HepG2 (cell line): ENCODE data around the gene PAPSS2. TPM values are rescaled to one million over a fixed set of nuclear protein-coding genes. Genes with fewer than 3 reads are reported as not detected.
A peak's percentile ranks its signal among the peaks of the same experiment; 100 is the strongest.

Source experiments
- ATAC-seq: fragments of 200-7000 bp; cut with Tn5 transposase; 3 replicates; pipeline ENCODE4 v1.9.1; 2020; ENCODE audit warnings: mild to moderate bottlenecking, moderate library complexity
- BruUV-seq: library from RNA; stranded (reverse); fragments of 400-500 nt; replicated peaks from 2 replicates; lab custom pipeline; 2021; lab: Mats Ljungman, UMichigan
- CTCF ChIA-PET: fragments of 300-600 bp; formaldehyde crosslinking; extraction: SDS; loops from one replicate; lab custom pipeline; 2021; ENCODE audit warnings: low total read pairs, inconsistent platforms, low intra/inter-chr PET ratio; lab: Yijun Ruan, JAX
- POLR2A ChIA-PET: fragments of 350-600 bp; sonication (Branson Sonifier 250); formaldehyde crosslinking; loops from one replicate; lab custom pipeline; 2020; ENCODE audit warnings: antibody characterized with exemption, inconsistent platforms; lab: Yijun Ruan, JAX
- DNase-seq: peaks from one replicate; pipeline ENCODE4 v3.0.0-alpha.2; 2015; ENCODE audit warnings: low spot score
- FAIRE-seq: peaks from 3 replicates; lab custom pipeline; 2011; peaks lifted over from hg19 to GRCh38; lab: Jason Lieb, UNC
- H2AFZ ChIP-seq: one replicate; pipeline ENCODE4 v1.6.1; 2011; ENCODE audit warnings: low read length, inconsistent platforms
- H3K27ac ChIP-seq: fragments of 300-600 bp; 3 replicates; pipeline ENCODE4 v1.8.0; 2011; ENCODE audit warnings: mixed run types, mild to moderate bottlenecking, mixed read lengths, low read length, inconsistent platforms; ENCODE audit not compliant: insufficient read depth; ENCODE audit errors: extremely low read length
- H3K27me3 ChIP-seq, 2 experiments: fragments of 200-600 bp in 1 of 2; 2 replicates in 1 of 2; 3 replicates in 1 of 2; pipeline versions ENCODE4 v1.6.0 to v1.8.0; 2011; ENCODE audit warnings: low read length in 2 of 2, mild to moderate bottlenecking in 2 of 2, moderate library complexity in 2 of 2, inconsistent platforms in 1 of 2; ENCODE audit not compliant: insufficient read depth in 2 of 2, control insufficient read depth in 1 of 2
- H3K36me3 ChIP-seq, 2 experiments: fragments of 200-600 bp in 1 of 2; replicated peaks in 1 of 2; 2 replicates in 1 of 2; 3 replicates in 1 of 2; pipeline versions ENCODE4 v1.5.1 to v1.8.0; 2011; ENCODE audit warnings: low read length in 2 of 2, inconsistent platforms in 1 of 2; ENCODE audit not compliant: insufficient read depth in 2 of 2, control insufficient read depth in 1 of 2
- H3K4me1 ChIP-seq: 2 replicates; pipeline ENCODE4 v1.5.1; 2012; ENCODE audit warnings: low read length, inconsistent platforms; ENCODE audit not compliant: insufficient read depth
- H3K4me2 ChIP-seq: 2 replicates; pipeline ENCODE4 v1.6.0; 2011; ENCODE audit warnings: low read depth, low read length, inconsistent platforms
- H3K4me3 ChIP-seq, 3 experiments: fragments of 200-600 bp in 1 of 3; sonication (generic), shearing (Covaris generic) in 1 of 3; replicated peaks in 1 of 3; 2 replicates each; pipeline ENCODE4 v1.5.1; 2011 to 2016; ENCODE audit warnings: low read length in 3 of 3, inconsistent platforms in 2 of 3, low read depth in 2 of 3, mild to moderate bottlenecking in 2 of 3, control low read depth in 1 of 3, mixed read lengths in 1 of 3; ENCODE audit not compliant: insufficient read depth in 1 of 3
- H3K79me2 ChIP-seq: one replicate; pipeline ENCODE4 v1.6.1; 2011; ENCODE audit warnings: low read length, inconsistent platforms; ENCODE audit not compliant: insufficient read depth
- H3K9ac ChIP-seq: 2 replicates; pipeline ENCODE4 v1.6.0; 2011; ENCODE audit warnings: mild to moderate bottlenecking, low read depth, low read length, inconsistent platforms; ENCODE audit not compliant: insufficient read depth
- H3K9me3 ChIP-seq: 2 replicates; pipeline ENCODE4 v1.5.1; 2012; ENCODE audit warnings: mild to moderate bottlenecking, low read length
- H4K20me1 ChIP-seq: 2 replicates; pipeline ENCODE4 v1.6.0; 2011; ENCODE audit warnings: inconsistent platforms, mild to moderate bottlenecking, low read length, moderate library complexity; ENCODE audit not compliant: insufficient read depth
- AKAP8 ChIP-seq: sonication (generic); formaldehyde crosslinking; IDR thresholded peaks from 2 replicates; pipeline ENCODE4 v1.5.1; 2020; ENCODE audit warnings: mild to moderate bottlenecking, missing genetic modification reagents
- ARNT2 ChIP-seq: sonication (generic); formaldehyde crosslinking; IDR thresholded peaks from 2 replicates; pipeline ENCODE4 v1.8.0; 2022; ENCODE audit warnings: mild to moderate bottlenecking, low read depth, missing genetic modification reagents, moderate library complexity
- ETV5 ChIP-seq: IDR thresholded peaks from 2 replicates; pipeline ENCODE4 v1.6.1; 2018; ENCODE audit warnings: missing biosample characterization, missing genetic modification reagents, inconsistent platforms, borderline replicate concordance
- FOXA1 ChIP-seq, 2 experiments: fragments of 450-650 bp in 1 of 2; sonication (generic) in 1 of 2; formaldehyde crosslinking in 1 of 2; IDR thresholded peaks; 2 replicates each; pipeline versions ENCODE4 v1.4.0 to v1.6.1; 2016 to 2020; ENCODE audit warnings: missing genetic modification reagents in 1 of 2
- MAFK ChIP-seq, 2 experiments: IDR thresholded peaks in 1 of 2; conservative IDR thresholded peaks in 1 of 2; 2 replicates each; pipeline ENCODE4 v1.6.1; 2011; ENCODE audit warnings: improper control_type of control experiment in 2 of 2, low read length in 2 of 2
- MED1 ChIP-seq: sonication (generic); formaldehyde crosslinking; IDR thresholded peaks from 2 replicates; pipeline ENCODE4 v1.4.0; 2020; ENCODE audit warnings: missing genetic modification reagents
- MTF2 ChIP-seq: sonication (generic); formaldehyde crosslinking; IDR thresholded peaks from 2 replicates; pipeline ENCODE4 v1.5.0; 2020; ENCODE audit warnings: missing genetic modification reagents, borderline replicate concordance
- MZF1 ChIP-seq: sonication (generic); formaldehyde crosslinking; IDR thresholded peaks from 2 replicates; pipeline ENCODE4 v1.8.1; 2023; ENCODE audit warnings: mild to moderate bottlenecking, missing genetic modification reagents, borderline replicate concordance
- PAF1 ChIP-seq: IDR thresholded peaks from 2 replicates; pipeline ENCODE4 v1.6.1; 2016; ENCODE audit warnings: missing genetic modification reagents, missing compliant biosample characterization
- SAFB2 ChIP-seq: sonication (generic); formaldehyde crosslinking; IDR thresholded peaks from 2 replicates; pipeline ENCODE4 v1.5.1; 2020; ENCODE audit warnings: missing genetic modification reagents, low read depth, mild to moderate bottlenecking, borderline replicate concordance
- SIX4 ChIP-seq: sonication (generic); formaldehyde crosslinking; IDR thresholded peaks from 2 replicates; pipeline ENCODE4 v1.4.0; 2020; ENCODE audit warnings: missing genetic modification reagents
- SKI ChIP-seq: fragments of 450-650 bp; IDR thresholded peaks from one replicate; pipeline ENCODE4 v1.6.1; 2018; ENCODE audit warnings: mild to moderate bottlenecking; ENCODE audit not compliant: partially characterized antibody
- SNAPC2 ChIP-seq: sonication (generic); formaldehyde crosslinking; IDR thresholded peaks from 2 replicates; pipeline ENCODE4 v1.8.1; 2022; ENCODE audit warnings: mild to moderate bottlenecking, missing genetic modification reagents
- ZFP1 ChIP-seq: IDR thresholded peaks from 2 replicates; pipeline ENCODE4 v1.6.1; 2016
- ZNF17 ChIP-seq: sonication (generic); formaldehyde crosslinking; IDR thresholded peaks from 2 replicates; pipeline ENCODE4 v1.5.0; 2020; ENCODE audit warnings: mild to moderate bottlenecking, missing genetic modification reagents
- ZNF33A ChIP-seq: sonication (generic); formaldehyde crosslinking; IDR thresholded peaks from 2 replicates; pipeline ENCODE4 v1.5.1; 2020; ENCODE audit warnings: missing genetic modification reagents, mild to moderate bottlenecking, moderate library complexity, borderline replicate concordance
- ZNF546 ChIP-seq: sonication (generic); formaldehyde crosslinking; conservative IDR thresholded peaks from 2 replicates; pipeline ENCODE4 v1.8.1; 2023; ENCODE audit warnings: mild to moderate bottlenecking, missing genetic modification reagents
- ZNF850 ChIP-seq: sonication (generic); formaldehyde crosslinking; conservative IDR thresholded peaks from 2 replicates; pipeline ENCODE4 v1.9.0; 2021; ENCODE audit warnings: mild to moderate bottlenecking, missing genetic modification reagents
- WGBS: methylation state at CpG from one replicate; pipeline ENCODE4 v1.1.6; 2017; ENCODE audit warnings: low lambda C conversion rate; 5-methylcytosine and 5-hydroxymethylcytosine counted together
- in situ Hi-C: cut with HindIII; loops from 2 replicates; pipeline ENCODE4 v1.10.0; 2017; ENCODE audit warnings: low pct_unique_long_range_greater_than_20kb; ENCODE audit not compliant: extremely low pct_ligation_motif_present
- intact Hi-C: fragments of 100-400 bp; cut with micrococcal nuclease; formaldehyde crosslinking; loops from one replicate; pipeline ENCODE4 v1.10.0; 2022; ENCODE audit not compliant: unreplicated experiment
- polyA plus RNA-seq, 8 experiments: library from polyadenylated mRNA; depleted of rRNA in 3 of 8; stranded (reverse) in 7 of 8; unstranded in 1 of 8; fragments of >200 nt; fragmentation: Illumina TruSeq in 4 of 8; extraction: Trizol in 4 of 8; gene quantifications; 2 replicates each; pipeline versions ENCODE4 v1.2.1 to v1.2.3, GENCODE V29; 2011 to 2016; ENCODE audit warnings: low read depth in 4 of 8, missing spikeins in 1 of 8, mixed read lengths in 1 of 8; ENCODE audit not compliant: insufficient read depth in 1 of 8
- total RNA-seq, 5 experiments: library from RNA; depleted of rRNA; stranded (reverse); fragments of >200 nt; fragmentation: Illumina TruSeq; extraction: Trizol; gene quantifications; 2 replicates each; pipeline ENCODE4 v1.2.3, GENCODE V29; 2016; ENCODE audit warnings: low read depth in 1 of 5
- TF ChIP-seq, protein P1 (sequence below): sonication (generic); formaldehyde crosslinking; conservative IDR thresholded peaks from 2 replicates; pipeline ENCODE4 v1.8.0; 2022; ENCODE audit warnings: mild to moderate bottlenecking, moderate library complexity, missing genetic modification reagents

The PAPSS2 gene
- total and polyA plus RNA-seq, 2 of the 13 experiments (the other 11 are each of a cell fraction or from before 2014, with no cell fraction given) = 0.11 to 0.12 TPM

- H3K27me3 ChIP-seq = peaks cover 0 to 2% of the 10 kb centered on the region in 2 experiments; a peak in 2 of 5 replicates
- no peak overlapping the region for H3K9ac ChIP-seq
- H3K4me2 ChIP-seq = no peak overlapping the region
- H3K9me3 ChIP-seq = no peaks in the 10 kb centered on the region
- peak; percentile 61 to 67; a peak in 3 of 4 replicates for TF ChIP-seq MAFK (conservative IDR thresholded peaks at IDR 0.05 in 1 of 2, IDR thresholded peaks at IDR 0.05 in 1 of 2; ENCODE audit: low read length in 2 of 2)
- no peak for TF ChIP-seq SNAPC2 (CRISPR knock-in tag)
- TF ChIP-seq PAF1 (CRISPR knock-in tag) = no peak
- H3K4me1 ChIP-seq = no peaks in the 10 kb centered on the region
- no TSS peak for BruUV-seq
- no peaks in the 10 kb centered on the region for H3K36me3 ChIP-seq
- WGBS = 48% methylated on average over 4 of the region's 4 CpGs
- no peak for FAIRE-seq
- no peak for DNase-seq
- no peak overlapping the region for H2AFZ ChIP-seq
- POLR2A ChIA-PET = no interaction called here
- H4K20me1 ChIP-seq = no peaks in the 10 kb centered on the region
- H3K79me2 ChIP-seq = no peaks in the 10 kb centered on the region
- H3K4me3 ChIP-seq = no peak overlapping the region
- intact Hi-C loops (no loop called here), in situ Hi-C loops (no loop called here)
- H3K27ac ChIP-seq = no peak overlapping the region
- CTCF ChIA-PET = no interaction called here
- no peak for ATAC-seq
Observed at GRCh38 chr10:87683356-87683755, 23.7 kb downstream of the PAPSS2 start.

DNA sequence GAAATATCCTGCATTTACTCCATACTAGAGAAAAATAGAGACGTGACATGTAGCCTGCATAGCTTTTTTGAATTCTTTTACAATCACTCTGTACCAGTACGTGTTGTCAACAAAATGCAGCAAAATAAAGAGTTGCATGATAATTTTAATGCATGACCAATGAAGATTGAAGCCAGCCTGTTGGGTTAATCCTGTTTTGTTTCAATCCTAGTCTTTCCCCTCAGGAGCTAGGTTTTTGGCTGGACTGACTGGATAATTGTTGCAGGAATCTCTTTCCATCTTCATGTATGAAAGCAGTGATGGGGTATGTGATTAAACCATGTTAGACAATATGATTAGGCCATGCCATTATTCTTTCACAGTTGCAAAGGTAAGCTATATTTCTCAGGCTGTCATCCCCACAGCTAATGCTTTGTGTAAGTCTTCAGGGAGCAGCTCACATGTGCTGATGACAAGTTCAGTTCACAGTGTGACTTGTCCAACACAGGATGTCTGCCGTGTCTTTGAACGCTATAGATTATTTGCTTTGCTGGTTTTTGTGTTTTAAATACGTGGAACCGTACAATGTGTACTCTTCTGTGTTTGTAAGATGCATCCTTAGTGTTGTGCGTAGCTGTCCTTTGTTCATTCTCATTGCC is 24.4 kb downstream of the PAPSS2 start:
- intact Hi-C loops = no loop called here
- Histone ChIP-seq H3K36me3 (no peaks in the 10 kb centered on the region), H3K9ac (no peak overlapping the region), H2AFZ (no peak overlapping the region), H3K79me2 (no peaks in the 10 kb centered on the region), H3K27me3 (peaks cover 0 to 2% of the 10 kb centered on the region in 2 experiments; a peak in 2 of 5 replicates), H4K20me1 (no peaks in the 10 kb centered on the region), H3K4me1 (no peaks in the 10 kb centered on the region), H3K4me3 (no peak overlapping the region), H3K27ac (no peak overlapping the region), H3K4me2 (no peak overlapping the region), H3K9me3 (no peaks in the 10 kb centered on the region)
- DNase-seq = no peak
- 15% methylated on average over 7 of the region's 7 CpGs for WGBS
- ChIA-PET POLR2A (no interaction called here), CTCF (no interaction called here)
- FAIRE-seq = no peak
- ATAC-seq = no peak
- no TSS peak for BruUV-seq
- in situ Hi-C loops = no loop called here
- TF ChIP-seq, protein P1, sequence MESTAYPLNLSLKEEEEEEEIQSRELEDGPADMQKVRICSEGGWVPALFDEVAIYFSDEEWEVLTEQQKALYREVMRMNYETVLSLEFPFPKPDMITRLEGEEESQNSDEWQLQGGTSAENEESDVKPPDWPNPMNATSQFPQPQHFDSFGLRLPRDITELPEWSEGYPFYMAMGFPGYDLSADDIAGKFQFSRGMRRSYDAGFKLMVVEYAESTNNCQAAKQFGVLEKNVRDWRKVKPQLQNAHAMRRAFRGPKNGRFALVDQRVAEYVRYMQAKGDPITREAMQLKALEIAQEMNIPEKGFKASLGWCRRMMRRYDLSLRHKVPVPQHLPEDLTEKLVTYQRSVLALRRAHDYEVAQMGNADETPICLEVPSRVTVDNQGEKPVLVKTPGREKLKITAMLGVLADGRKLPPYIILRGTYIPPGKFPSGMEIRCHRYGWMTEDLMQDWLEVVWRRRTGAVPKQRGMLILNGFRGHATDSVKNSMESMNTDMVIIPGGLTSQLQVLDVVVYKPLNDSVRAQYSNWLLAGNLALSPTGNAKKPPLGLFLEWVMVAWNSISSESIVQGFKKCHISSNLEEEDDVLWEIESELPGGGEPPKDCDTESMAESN (CRISPR knock-in tag) = no peak
- TF ChIP-seq ETV5 (CRISPR knock-in tag) (no peak), MTF2 (CRISPR knock-in tag) (no peak), ZNF850 (CRISPR knock-in tag) (no peak), SKI (no peak), ZFP1 (no peak), FOXA1 (IDR thresholded peaks at IDR 0.05) (no peak), FOXA1 (CRISPR knock-in tag; IDR thresholded peaks at IDR 0.05) (no peak), MED1 (CRISPR knock-in tag) (no peak), ZNF33A (CRISPR knock-in tag) (no peak), ZNF546 (CRISPR knock-in tag) (no peak), SIX4 (CRISPR knock-in tag) (no peak), ZNF17 (no peak), AKAP8 (CRISPR knock-in tag) (no peak), ARNT2 (CRISPR knock-in tag) (no peak), SAFB2 (CRISPR knock-in tag) (no peak), MZF1 (no peak)
